C4-2B (cell line): ENCODE measurements around the gene PEX14.

Experiments used
- H3K27ac ChIP-seq: fragments of 450-650 bp; 2 replicates; pipeline ENCODE4 v1.5.1; 2017
- ZFX ChIP-seq: fragments of 450-650 bp; IDR thresholded peaks from 2 replicates; pipeline ENCODE4 v1.6.1; 2017
- TF ChIP-seq, protein P1 (sequence below): fragments of 450-650 bp; conservative IDR thresholded peaks from 2 replicates; pipeline ENCODE4 v1.5.1; 2017; ENCODE audit warnings: mild to moderate bottlenecking

The PEX14 gene

DNA sequence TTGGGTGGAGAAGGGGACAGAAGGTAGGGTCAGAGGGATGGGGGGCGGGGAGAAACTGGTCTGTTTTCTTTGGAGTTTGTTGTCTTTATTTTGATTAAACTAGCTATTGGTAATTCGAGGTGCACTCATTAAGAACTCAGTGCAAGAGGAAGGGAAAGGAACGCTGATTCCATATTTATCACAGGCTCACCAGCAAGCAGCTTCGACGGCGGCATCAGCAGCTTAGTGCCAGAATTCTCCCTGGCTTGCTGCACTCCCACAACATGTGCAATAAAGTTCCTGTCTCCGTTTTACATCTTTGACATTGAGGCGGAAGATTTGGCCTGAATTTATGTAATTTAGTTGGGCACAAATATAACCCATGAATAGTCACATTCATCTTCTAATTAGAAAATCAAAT lies 57.6 kb downstream of the PEX14 start:
- no peak overlapping the region for H3K27ac ChIP-seq
- no peak for TF ChIP-seq ZFX
- TF ChIP-seq, protein P1, sequence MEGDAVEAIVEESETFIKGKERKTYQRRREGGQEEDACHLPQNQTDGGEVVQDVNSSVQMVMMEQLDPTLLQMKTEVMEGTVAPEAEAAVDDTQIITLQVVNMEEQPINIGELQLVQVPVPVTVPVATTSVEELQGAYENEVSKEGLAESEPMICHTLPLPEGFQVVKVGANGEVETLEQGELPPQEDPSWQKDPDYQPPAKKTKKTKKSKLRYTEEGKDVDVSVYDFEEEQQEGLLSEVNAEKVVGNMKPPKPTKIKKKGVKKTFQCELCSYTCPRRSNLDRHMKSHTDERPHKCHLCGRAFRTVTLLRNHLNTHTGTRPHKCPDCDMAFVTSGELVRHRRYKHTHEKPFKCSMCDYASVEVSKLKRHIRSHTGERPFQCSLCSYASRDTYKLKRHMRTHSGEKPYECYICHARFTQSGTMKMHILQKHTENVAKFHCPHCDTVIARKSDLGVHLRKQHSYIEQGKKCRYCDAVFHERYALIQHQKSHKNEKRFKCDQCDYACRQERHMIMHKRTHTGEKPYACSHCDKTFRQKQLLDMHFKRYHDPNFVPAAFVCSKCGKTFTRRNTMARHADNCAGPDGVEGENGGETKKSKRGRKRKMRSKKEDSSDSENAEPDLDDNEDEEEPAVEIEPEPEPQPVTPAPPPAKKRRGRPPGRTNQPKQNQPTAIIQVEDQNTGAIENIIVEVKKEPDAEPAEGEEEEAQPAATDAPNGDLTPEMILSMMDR: no peak

DNA sequence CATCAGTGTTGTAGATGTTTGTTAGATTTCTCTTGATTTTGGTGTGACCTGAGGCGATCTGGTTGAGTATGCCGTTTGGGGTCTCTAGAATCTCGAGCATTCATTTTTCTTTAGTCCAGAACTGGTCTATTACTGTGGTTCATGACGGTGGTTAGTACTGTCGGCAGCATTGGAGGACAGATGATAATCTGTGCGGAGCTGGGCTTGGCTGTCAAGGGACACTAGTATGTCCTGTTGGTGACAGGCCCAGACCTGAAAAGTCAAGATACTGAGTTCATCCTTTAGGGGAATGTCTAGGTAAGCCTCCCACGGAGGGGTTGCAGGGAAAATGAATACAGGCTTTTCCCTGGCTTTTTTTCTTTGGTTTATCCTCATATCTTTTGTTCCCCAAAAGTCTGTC lies 59.8 kb downstream of the PEX14 start:
- TF ChIP-seq ZFX: no peak
- TF ChIP-seq, protein P1: no peak
- H3K27ac ChIP-seq: no peak overlapping the region

DNA sequence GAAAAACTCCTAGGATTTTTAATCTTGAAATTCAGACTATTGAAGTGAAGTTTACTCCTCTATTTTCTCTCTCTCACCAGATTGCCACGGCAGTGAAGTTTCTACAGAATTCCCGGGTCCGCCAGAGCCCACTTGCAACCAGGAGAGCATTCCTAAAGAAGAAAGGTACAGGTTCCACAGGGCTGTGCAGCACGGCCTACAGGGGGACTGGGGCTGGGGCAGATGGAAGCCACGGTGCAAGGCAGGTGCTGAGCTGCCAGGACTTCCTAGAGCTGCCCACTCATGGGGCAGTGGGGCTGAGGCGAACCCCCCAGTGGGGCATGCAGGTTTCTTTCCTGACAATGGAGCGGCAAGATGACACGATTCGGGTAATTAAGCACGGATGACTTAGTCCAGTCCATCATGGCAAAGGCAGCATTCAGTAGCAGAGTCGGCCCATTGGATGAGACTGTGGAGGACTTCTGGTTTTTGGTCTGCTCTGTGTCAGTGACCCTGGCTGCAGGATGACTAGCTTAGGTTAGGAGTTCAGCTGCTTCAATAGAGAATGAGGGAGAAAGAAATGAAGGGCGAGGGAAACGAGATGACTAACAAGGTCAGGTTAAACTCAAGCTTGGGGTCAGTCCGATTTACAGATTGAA lies 61.5 kb downstream of the PEX14 start:
- no peak overlapping the region for H3K27ac ChIP-seq
- TF ChIP-seq, protein P1: no peak
- no peak for TF ChIP-seq ZFX

DNA sequence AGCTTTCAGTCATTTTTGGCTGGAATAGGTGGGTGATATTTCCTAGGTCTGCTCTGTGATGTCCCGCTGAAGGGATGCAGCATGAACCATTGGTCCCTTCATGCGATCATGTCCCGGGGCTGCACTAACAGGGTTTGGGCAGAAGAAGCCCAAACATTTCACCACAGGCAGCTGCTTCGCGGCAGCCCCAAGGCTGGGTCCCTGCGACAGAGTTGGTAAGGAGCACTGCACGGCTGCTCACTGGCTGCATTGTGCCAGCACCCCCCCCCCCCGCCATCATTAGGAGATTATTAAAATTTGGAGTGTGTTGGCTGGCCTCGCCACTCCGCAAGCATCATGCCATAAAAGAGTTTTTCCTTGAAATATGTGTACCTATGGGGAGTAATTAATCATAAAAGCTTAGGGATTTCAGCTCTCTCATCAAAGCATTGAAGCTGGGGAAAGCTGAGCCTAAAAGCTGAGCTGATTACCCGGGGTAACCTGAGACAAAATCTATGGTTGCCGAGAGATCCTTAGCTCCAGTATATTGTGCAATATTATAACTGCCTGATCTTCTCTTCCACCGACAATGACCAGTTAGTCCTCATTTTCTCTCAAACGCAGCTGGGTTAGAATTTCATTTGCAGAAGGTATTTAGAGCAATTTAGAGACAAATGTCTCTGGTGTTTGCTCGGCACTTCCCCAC lies 62.5 kb downstream of the PEX14 start:
- TF ChIP-seq, protein P1: no peak
- TF ChIP-seq ZFX: no peak
- H3K27ac ChIP-seq: no peak overlapping the region

DNA sequence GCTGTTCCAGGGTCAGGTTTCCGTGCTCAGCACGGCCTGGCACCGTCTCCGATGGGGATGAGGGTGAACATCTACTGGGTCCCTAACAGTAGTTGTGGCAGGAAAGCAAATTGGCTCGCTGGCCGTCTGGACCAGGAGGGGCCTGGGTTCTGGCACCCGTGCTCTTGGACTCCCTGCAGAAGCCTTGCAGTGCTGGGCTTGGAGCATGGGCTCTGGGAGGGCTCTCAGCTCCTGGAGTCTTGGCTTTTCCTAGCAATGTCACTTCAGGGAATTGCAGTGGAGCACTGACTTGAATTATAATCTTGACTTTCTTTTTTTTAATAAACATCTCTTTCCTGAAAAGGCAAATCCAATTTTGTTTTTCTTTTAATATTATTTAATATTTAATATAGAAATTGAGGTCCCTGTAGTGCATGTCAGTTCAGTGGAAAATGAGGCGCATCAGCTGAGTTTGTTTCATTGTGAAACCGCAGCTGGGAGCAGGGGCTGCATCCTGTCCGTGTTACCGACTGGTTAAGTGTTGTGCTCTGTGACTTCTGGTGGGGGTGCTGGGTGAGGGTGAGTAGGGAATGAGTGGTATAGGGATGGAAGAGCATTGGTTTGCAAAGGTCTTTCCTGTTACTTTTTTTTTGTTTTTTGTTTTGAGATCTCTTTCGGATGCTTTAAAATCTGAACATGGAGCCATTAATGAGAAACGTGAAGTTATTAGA lies 64.1 kb downstream of the PEX14 start:
- no peak overlapping the region for H3K27ac ChIP-seq
- no peak for TF ChIP-seq ZFX
- TF ChIP-seq, protein P1: no peak

DNA sequence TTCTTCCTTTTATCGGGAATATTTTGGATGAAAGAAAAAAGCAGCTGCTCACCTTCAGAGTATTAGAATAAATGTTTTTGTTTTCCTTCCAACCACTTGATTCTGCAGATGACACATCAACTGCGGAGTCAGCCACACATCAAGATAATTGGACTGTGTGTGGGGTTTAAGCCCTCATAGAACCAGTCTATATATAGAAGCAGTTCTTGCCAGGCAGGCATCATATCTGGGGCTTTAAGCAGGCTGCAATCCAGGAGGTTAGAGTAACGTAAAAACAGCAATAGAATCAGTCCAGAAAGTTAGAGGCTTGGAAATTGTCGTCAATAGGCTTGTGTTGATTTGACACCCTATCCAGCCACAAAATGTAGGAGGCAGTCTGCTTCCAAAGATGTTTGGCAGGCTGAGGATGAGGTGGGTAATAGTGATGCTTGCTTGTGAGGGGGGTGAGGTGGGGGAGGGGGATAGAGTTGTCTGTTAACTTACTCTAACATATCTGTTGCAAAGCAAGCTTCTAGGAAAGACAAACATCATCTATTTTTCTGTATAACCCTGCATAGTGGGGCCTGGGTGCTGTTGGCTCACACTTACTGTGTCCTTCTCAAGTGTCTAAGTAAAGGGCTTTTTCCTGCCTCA lies 64.8 kb downstream of the PEX14 start:
- no peak for TF ChIP-seq ZFX
- TF ChIP-seq, protein P1: no peak
- no peak overlapping the region for H3K27ac ChIP-seq
